Measurements from ENCODE around the gene OMG.
"Not testable (repeated sequence)": the region's sequence is repeated elsewhere in the genome, so short reads cannot be mapped to it uniquely, and the experiment has no call there.

Gene OMG

DNA sequence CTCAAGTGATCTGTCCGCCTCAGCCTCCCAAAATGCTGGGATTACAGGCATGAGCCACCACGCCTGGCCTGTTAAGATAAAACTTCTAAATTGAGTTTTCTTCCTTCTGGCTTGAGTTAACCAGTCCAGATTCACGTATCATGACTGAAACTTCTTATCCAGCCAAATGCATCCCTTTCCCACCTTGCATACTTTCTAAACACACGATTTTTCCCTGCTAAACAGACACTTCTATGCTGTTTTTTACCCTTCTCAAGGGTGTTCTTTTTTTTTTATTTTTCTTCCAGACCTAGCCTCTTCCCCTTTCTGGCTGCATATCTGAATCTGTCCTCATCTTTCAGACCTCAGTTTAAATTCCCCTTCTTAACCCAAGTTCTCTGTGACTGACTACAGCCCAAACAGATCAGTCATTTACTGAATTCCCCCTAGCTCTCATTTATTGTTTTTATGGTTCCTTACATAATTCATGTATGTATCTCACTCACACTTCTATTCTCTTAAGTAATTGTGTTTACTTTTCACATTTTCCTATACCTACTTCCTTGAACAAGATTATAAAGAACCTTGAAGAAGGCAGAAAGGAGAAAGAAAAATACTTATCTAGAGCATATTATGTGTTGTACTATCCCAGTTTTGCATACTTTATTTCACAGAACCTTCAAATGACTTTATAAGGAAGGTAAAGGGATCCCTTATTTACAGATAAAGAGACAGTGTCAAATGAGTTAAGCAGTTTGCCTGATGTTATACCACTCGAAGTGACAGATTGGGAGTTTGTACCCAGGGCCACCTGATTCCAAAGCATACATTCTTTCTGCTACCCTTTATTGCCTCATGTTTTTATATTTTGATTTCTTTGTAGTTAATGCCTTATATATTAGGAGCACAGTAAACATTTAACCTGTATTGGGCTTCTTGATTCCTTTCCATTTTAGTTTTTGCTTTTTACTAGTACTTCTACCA lies 11.6 kb upstream of the OMG start:
- DNase-seq = no peak

GRCh38 chr17:31307640-31308039 lies 10.6 kb upstream of the OMG start:
- no peak for DNase-seq

DNA sequence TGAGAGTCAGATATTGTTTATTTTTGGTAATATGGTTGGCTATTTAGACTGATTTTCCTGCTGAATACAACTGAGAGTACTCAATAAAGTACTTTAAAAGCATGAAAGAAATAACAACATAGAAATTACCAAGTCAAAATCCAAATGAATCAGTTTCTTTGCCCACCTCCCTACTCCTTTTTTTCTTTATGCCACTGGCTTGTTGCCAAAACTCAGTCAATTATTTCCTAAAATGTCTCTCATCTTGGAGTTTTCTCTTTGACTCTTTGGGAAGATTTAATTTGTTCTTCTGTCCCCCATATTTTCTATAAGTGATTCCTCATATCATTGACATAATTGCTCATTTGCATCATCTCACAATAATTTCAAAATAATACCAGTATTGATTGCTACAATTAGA lies 2.6 kb upstream of the OMG start:
- DNase-seq = no peak

DNA sequence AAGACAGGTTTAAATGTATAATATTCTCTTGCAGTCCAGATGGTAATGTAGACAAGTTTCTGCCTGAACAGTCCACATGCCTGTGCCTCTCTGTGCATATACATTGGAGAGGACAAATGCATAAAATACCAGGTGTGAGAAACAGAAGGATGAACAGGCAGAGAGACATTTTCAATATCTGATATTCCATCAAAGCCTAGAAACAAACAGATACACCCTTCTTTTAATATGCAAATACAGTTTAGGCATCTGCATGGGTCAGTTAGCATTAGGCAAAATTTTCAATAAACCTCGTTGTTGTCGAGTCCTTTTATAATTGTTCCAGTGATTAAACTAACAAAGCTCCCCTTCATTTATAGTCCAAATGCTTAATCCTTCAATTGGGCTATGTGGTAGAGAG lies 897 bp downstream of the OMG start:
- peak in 2 of 14 donors; percentile 43 to 56 for DNase-seq

DNA sequence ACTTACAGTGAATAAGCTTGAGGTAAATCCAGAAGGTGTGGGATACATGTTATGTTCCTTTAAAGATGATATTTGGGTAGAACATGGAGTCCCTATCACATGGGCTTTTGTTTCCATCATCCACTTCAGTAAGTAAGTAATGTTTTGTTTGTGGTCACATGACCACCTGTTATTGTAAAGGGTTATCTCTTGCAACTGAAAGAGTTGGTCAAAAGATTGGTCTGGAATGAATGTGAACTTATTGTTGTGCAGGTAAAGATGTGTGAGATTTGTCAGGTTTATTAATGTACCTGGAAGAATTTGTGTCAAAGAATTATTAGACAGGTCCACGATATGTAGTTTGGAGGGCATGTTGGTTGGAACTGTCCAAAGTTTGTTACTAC lies 1.6 kb downstream of the OMG start:
- no peak for DNase-seq

GRCh38 chr17:31294820-31295488 lies 2.1 kb downstream of the OMG start:
- peak in 2 of 14 donors; percentile 15 to 19 for DNase-seq

DNA sequence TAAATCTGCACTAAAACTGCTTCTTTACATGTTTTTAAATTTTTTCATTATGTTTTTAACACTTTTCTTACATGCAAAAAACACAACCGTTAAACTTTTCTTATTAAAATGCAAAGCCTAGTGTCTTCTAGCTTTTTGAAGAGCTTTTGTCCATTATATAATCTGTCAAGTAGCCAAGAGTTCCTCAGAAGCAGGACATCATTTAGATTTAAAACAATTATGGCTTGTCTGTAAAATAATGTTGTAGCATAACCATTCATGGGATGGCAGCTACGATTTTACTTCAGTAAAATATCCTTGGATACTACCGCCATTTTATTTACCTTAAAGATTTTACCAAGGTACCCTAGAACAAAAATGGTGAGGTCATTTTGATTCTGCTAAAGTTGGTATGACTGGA lies 2.8 kb downstream of the OMG start:
- DNase-seq = no peak

- DNase-seq = no peak
These were observed 3.5 kb downstream of the OMG start for GRCh38 chr17:31293581-31293980.

DNA sequence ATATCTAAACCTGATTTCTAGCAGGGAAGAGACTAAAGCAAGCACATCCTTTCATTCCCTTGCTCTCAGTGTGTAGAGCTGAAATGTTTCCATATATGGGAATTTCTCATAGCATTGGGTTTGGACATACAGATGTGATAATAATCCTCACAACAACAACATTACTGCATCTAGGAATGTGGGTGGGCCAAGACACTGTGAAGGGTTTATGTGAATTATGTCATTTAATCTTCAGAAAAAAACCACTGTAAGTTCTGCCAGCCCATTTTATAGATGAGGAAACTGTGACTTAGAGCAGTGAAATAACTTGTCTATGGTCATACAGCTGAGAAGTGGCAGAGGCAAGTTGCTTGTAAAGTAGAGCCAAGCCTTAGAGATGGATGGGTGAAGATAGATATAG lies 5.2 kb downstream of the OMG start:
- DNase-seq = no peak

DNA sequence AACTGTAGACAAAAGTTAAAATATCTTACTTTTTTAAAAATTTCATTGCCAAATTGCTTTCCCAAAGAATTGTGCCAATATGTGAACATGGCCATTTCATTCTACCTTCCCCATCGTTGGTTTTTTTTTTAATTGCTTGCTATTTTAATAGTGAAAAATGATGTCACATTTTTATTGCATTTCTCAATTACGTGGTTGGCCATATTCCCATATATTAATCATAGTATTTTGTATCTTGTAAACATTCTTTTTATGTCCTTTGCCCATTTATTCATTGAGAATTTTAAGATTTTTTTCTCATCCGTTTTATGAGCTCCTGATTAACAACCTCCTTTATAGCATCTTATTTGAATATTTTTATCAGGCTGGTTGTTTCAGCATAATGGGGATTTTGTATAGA lies 7.2 kb downstream of the OMG start:
- no peak for DNase-seq

DNA sequence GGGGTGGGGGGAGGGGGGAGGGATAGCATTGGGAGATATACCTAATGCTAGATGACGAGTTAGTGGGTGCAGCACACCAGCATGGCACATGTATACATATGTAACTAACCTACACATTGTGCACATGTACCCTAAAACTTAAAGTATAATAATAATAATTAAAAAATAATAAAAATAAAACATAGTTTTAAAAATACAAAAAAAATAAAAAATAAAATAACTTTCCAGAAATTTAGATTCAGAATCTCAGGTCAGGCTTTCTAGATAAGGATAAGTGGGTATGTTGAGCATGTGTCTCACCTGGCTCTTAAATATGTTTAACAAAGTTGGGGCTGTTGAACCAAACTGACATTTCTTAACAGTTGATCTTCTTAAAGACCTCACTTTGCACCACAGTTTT lies 9.1 kb downstream of the OMG start:
- not testable (repeated sequence) for DNase-seq

DNA sequence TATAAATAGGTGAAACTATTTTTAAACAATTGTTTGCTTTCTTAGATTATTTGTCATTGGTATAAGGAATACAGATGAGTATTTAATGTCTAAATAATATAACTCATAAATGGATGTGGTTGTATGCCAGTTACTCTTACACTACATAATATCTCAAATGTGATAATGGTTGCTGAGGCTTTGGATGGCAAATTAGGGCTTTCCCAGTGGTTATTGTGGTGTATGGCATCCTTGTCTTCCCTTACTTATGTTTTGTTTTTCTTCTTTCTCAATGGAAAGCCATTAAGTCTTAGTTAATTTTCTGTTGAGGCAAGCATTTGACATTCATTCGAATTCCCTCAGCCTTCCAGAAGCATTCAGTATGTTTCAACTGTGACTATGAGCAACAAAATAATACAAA lies 10.5 kb downstream of the OMG start:
- DNase-seq = no peak

- DNase-seq = no peak
These were observed 13.2 kb downstream of the OMG start for GRCh38 chr17:31283841-31284240.

DNA sequence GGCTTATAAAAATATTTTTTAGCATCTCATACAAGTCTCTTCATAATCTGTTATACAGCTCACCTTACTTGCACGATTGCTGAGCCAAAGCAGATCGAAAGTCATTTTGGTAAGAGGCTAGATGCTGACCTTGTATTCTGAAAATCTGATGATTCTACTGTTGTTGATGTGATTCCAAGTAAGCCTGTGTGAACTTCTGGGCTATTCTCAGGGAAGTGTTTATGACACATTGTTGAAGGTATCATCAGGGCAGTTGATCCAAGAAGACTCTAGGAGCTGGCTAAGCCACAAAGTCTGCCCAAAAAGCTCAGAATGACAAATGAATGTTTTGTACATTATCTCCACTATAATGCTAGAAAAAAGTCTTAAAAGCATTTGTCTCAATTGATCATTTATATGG lies 16.0 kb downstream of the OMG start:
- no peak for DNase-seq

DNA sequence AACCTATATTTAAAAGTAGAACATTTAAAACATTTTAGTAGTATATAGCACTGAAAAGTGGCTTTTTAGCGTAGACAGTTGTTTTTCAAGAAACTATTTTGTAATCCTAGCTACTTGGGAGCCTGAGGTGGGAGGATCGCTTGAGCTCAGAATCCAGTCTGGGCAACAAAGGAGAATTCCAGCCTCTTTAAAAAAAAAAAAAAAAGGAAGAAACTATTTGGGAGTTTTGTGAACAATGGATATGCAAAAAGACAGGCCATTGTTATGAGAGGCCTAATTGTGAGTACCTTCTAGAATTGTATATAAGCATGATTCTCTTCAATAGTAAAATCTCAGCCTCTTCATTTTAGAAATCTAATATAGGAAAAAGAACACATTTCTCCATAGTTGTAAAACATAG lies 17.6 kb downstream of the OMG start:
- DNase-seq = no peak

DNA sequence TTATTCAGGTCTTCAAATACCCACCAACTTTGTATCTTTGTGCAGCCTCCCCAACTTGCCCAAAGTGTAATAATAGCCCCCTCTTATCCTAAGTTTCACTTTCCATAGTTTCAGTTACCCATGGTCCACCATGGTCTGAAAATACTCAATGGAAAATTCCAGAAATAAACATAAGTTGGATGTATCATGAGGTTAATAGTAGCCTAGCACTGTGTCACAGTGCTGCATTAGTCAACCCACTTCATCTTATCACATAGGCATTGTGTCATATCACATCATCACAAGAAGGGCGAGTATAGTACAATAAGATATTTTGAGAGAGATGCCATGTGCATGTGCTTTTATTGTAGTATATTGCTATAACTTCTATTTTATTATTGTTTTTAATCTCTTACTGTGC lies 21.9 kb downstream of the OMG start:
- DNase-seq = no peak

- no peak for DNase-seq
These were observed 22.8 kb downstream of the OMG start for GRCh38 chr17:31274252-31274651.

- no peak for DNase-seq
These were observed 23.5 kb downstream of the OMG start for GRCh38 chr17:31273516-31273915.

GRCh38 chr17:31272803-31273202 lies 24.2 kb downstream of the OMG start:
- DNase-seq = no peak

DNA sequence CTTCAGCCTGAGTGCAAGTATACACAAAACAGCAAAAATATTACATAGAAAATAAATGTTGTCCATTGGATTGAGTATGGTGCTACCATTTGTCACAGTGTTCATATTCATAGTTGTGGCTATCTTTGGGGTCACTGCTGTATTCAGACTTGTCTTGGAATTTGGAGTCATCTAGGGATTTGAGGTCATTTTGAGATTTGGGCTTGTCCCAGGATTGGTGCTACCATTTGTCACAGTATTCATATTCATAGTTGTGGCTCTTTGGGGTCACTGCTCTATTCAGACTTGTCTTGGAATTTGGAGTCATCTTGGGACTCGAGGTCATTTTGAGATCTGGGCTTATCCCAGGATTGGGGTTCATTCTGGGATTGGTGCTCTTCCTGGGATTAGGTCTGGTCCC lies 24.8 kb downstream of the OMG start:
- no peak for DNase-seq

- DNase-seq = peak in 4 of 14 donors; percentile 1 to 7 (median 4)
These were observed 27.5 kb downstream of the OMG start for GRCh38 chr17:31269578-31269983.

DNA sequence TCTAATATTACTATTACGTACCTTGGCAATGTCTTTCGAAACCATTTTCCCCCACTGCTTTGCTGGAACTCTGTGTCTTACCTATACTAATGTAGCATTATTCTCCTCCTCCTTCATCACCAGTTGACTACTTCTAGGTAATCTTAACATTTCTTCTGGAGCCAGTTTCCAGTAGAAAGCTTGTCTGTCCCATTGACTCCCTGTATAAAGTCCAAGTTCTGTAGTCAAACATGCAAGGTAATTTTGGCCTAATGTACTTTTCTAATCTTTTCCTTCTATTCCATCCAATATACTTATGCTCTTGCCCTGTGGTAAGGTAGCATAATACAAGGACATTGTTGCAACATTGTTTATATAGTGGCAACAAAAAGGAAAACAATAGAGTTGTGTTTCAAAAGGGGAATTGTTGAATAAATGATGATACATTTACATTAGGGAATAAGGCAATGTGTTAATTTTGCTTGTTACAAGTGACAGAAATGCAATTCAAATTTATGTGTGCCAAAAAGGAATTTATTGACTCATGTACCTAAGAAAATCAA lies 27.9 kb downstream of the OMG start:
- DNase-seq = no peak

GRCh38 chr17:31266042-31266441 lies 31.0 kb downstream of the OMG start:
- no peak for DNase-seq

GRCh38 chr17:31262923-31263322 lies 34.1 kb downstream of the OMG start:
- DNase-seq = not testable (repeated sequence)

All from C1 segment of cervical spinal cord (tissue), 14 donors.